IPS-18c (cell line): ENCODE results near the gene NUP153.

Source experiments
- H3K4me3 ChIP-seq: 2 replicates; pipeline ENCODE4 v1.7.0; 2013; ENCODE audit warnings: low read depth, mild to moderate bottlenecking, low read length, moderate library complexity; ENCODE audit not compliant: insufficient read depth
- H3K9me3 ChIP-seq: one replicate; pipeline ENCODE4 v1.6.1; 2013; ENCODE audit warnings: mild to moderate bottlenecking, low read length, moderate library complexity; ENCODE audit not compliant: control insufficient read depth, insufficient read depth

Gene NUP153

GRCh38 chr6:17684134-17684533 lies 22.6 kb downstream of the NUP153 start:
- Histone ChIP-seq H3K9me3 (no peaks in the 10 kb centered on the region), H3K4me3 (no peak overlapping the region)

GRCh38 chr6:17683428-17683827 lies 23.3 kb downstream of the NUP153 start:
- no peak overlapping the region for H3K4me3 ChIP-seq
- no peaks in the 10 kb centered on the region for H3K9me3 ChIP-seq

DNA sequence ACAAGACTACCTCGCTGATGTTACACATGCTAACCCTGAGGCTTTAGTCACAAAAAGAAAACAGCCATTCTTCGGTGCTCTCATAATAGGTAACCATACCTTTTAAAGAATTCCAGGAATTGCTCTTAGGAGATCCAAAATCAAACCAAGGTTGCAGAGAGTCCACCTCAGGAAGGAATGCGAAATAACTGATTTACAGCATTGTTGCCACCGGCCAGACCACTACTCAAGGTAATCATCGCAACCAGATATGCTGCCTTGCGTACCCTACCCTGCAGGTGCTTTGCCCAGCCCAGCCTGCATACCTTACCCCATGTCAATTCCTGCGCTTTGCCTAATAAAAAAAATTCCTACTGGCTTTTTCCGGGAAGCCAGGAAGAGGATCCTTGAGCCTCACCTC lies 27.0 kb downstream of the NUP153 start:
- no peak overlapping the region for H3K4me3 ChIP-seq
- H3K9me3 ChIP-seq = no peaks in the 10 kb centered on the region

GRCh38 chr6:17677602-17678001 lies 29.1 kb downstream of the NUP153 start:
- H3K4me3 ChIP-seq = no peak overlapping the region
- H3K9me3 ChIP-seq = no peaks in the 10 kb centered on the region

GRCh38 chr6:17673543-17674254 lies 33.0 kb downstream of the NUP153 start:
- Histone ChIP-seq H3K4me3 (no peak overlapping the region), H3K9me3 (no peaks in the 10 kb centered on the region)

DNA sequence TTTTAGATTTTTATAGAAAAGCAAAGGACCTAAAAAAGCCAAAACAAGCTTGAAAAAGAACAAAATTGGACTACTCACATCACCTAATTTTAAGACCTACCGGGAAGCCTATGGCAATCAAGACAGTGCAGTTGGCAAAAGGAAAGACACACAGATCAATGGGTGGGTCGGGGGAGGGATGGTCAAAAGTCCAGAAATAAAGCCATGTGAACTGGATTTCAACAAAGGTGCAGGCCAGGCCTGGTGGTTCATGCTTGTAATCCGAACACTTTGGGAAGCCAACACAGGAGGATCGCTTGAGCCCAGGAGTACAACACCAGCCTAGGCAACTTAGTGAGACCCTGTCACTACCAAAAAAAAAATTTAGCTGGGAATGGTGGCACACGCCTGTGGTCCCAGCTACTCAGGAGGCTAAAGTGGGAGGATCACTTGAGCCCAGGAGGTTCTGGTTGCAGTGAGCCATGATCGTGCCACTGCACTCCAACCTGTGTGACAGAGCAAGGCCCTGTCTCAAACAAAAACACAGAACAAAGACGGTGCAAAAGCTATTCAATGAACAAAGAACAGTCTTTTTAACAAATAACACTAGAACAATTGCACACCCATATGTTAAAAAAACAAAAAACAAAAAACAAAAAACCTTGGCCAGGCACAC lies 34.5 kb downstream of the NUP153 start:
- H3K4me3 ChIP-seq = no peak overlapping the region

GRCh38 chr6:17666646-17667045 lies 40.1 kb downstream of the NUP153 start:
- Histone ChIP-seq H3K9me3 (no peaks in the 10 kb centered on the region), H3K4me3 (no peak overlapping the region)

More for the DNA sequence above, 34.5 kb downstream of the NUP153 start:
- no peaks in the 10 kb centered on the region for H3K9me3 ChIP-seq

DNA sequence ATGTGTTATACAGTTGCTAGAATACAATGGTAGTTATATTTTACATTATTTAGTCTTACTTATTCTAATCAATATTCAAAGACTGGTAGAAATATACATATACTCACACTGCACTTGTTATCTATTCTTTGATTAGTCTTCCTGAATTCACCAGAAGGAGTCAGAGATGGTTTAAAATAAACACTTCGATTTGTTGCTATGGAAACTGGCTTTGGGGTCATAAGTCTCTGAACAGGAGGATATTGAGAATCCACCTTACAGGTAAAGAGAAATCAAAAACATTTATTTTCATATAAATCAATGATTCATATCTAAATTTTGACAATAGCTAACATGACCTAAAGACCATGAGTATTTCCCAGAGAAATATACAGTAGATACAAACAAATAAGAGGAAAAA lies 41.6 kb downstream of the NUP153 start:
- no peaks in the 10 kb centered on the region for H3K9me3 ChIP-seq
- no peak overlapping the region for H3K4me3 ChIP-seq

DNA sequence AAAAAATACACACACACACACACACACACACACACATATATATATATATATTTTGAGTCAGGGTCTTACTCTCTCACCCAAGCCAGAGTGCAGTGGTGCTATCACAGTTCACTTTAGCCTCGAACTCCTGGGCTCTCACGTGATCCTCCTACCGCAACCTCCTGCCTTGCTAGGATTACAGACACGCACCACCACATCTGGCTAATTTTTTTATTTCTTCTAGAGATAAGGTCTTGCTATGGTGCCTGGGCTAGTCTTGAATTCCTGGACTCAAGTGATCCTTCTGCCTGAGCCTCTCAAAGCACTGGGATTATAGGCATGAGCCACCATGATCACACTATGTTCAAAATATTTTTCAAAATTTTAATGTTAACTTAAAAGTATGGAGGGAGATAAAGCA lies 43.5 kb downstream of the NUP153 start:
- H3K4me3 ChIP-seq = no peak overlapping the region
- H3K9me3 ChIP-seq = no peaks in the 10 kb centered on the region

DNA sequence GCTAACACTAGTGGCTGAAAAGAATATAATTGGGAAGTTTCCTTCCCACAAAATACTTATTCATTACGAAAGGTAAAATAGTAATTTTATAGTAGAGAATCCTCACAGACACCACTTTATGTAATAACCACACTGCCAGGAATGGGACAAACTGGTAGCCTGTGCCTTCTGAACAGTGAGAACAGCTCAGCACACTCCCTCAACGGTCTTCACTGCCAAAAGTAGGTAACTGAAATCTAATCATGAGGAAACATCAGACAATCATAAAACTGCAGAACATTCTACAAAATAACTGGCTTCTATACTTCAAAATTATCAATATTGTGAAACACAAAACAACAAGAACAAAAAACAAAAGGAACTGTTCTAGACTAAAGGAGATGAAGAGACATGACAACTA lies 44.1 kb downstream of the NUP153 start:
- Histone ChIP-seq H3K4me3 (no peak overlapping the region), H3K9me3 (no peaks in the 10 kb centered on the region)

- H3K4me3 ChIP-seq = no peak overlapping the region
- no peaks in the 10 kb centered on the region for H3K9me3 ChIP-seq
Observed at GRCh38 chr6:17656644-17657043, 50.1 kb downstream of the NUP153 start.

DNA sequence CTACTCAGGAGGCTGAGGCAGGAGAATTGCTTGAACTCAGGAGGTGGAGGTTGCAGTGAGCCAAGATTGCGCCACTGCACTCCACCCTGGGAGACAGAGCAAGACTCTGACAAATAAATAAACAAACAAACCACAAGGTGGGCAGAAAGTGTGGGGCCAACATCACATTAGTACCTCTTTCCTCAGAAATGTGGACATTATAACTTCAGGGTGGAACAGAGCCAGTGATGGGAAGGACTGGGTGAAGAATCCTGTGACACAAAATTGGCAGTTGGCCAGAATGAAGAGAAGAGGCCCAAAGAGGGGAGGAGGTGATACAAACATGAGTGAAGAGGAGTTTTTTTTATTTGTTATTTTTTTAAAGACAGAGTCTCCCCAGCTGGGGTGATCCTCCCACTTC lies 50.6 kb downstream of the NUP153 start:
- Histone ChIP-seq H3K9me3 (no peaks in the 10 kb centered on the region), H3K4me3 (no peak overlapping the region)

- no peak overlapping the region for H3K4me3 ChIP-seq
Observed at GRCh38 chr6:17653198-17653882, 53.4 kb downstream of the NUP153 start.

GRCh38 chr6:17650656-17651309 lies 55.9 kb downstream of the NUP153 start:
- Histone ChIP-seq H3K4me3 (no peak overlapping the region), H3K9me3 (no peaks in the 10 kb centered on the region)

More at GRCh38 chr6:17653198-17653882, 53.4 kb downstream of the NUP153 start:
- no peaks in the 10 kb centered on the region for H3K9me3 ChIP-seq

- no peaks in the 10 kb centered on the region for H3K9me3 ChIP-seq
- H3K4me3 ChIP-seq = no peak overlapping the region
Observed at GRCh38 chr6:17648745-17649144, 58.0 kb downstream of the NUP153 start.

GRCh38 chr6:17640477-17640917 lies 66.2 kb downstream of the NUP153 start:
- no peak overlapping the region for H3K4me3 ChIP-seq
- H3K9me3 ChIP-seq = no peaks in the 10 kb centered on the region

GRCh38 chr6:17638212-17638715 lies 68.5 kb downstream of the NUP153 start:
- Histone ChIP-seq H3K9me3 (no peaks in the 10 kb centered on the region), H3K4me3 (no peak overlapping the region)
